ENCODE data around the gene SGSM2. TPM values are rescaled to one million over a fixed set of nuclear protein-coding genes. Genes with fewer than 3 reads are reported as not detected.

Gene SGSM2
- total and polyA plus RNA-seq, 2 of the 13 experiments (the other 11 are each of a cell fraction or from before 2014, with no cell fraction given) = 30.4 to 51.3 TPM

- TF ChIP-seq, protein P1, sequence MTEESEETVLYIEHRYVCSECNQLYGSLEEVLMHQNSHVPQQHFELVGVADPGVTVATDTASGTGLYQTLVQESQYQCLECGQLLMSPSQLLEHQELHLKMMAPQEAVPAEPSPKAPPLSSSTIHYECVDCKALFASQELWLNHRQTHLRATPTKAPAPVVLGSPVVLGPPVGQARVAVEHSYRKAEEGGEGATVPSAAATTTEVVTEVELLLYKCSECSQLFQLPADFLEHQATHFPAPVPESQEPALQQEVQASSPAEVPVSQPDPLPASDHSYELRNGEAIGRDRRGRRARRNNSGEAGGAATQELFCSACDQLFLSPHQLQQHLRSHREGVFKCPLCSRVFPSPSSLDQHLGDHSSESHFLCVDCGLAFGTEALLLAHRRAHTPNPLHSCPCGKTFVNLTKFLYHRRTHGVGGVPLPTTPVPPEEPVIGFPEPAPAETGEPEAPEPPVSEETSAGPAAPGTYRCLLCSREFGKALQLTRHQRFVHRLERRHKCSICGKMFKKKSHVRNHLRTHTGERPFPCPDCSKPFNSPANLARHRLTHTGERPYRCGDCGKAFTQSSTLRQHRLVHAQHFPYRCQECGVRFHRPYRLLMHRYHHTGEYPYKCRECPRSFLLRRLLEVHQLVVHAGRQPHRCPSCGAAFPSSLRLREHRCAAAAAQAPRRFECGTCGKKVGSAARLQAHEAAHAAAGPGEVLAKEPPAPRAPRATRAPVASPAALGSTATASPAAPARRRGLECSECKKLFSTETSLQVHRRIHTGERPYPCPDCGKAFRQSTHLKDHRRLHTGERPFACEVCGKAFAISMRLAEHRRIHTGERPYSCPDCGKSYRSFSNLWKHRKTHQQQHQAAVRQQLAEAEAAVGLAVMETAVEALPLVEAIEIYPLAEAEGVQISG (CRISPR knock-in tag; IDR thresholded peaks at IDR 0.05) = no peak
- TF ChIP-seq SRSF4 (IDR thresholded peaks at IDR 0.05; ENCODE audit: low read depth, low read length, poor library complexity, severe bottlenecking) = peak; percentile 24
- no peak for TF ChIP-seq GPBP1L1 (CRISPR knock-in tag; IDR thresholded peaks at IDR 0.05)
- TF ChIP-seq BRF2 (CRISPR knock-in tag; IDR thresholded peaks at IDR 0.05) = no peak
- no peak for TF ChIP-seq RCOR2 (CRISPR knock-in tag; IDR thresholded peaks at IDR 0.05)
- TF ChIP-seq SPEN (CRISPR knock-in tag; IDR thresholded peaks at IDR 0.05; ENCODE audit: low read depth) = 0 out of 2 replicates have a peak, but pooled peaks have one; percentile 15
These were observed 63.2 kb downstream of the SGSM2 start (continued) for GRCh38 chr17:2400474-2400866.

GRCh38 chr17:2400877-2401425 is 63.6 kb downstream of the SGSM2 start, which contains the start of gene MNT:
MNT (minus strand) TSS chr17:2401060; CDS start chr17:2400712, 348 bp downstream.
- H4K20me1 ChIP-seq (ENCODE audit: insufficient read depth, low read length) = peaks cover 17% of the 10 kb centered on the region
- CTCF ChIA-PET (ENCODE audit: low intra/inter-chr PET ratio, low total read pairs) = no interaction called here
- H3K36me3 ChIP-seq (replicated peaks in 1 of 2; ENCODE audit: control insufficient read depth in 1 of 2, insufficient read depth in 2 of 2, low read length in 2 of 2) = no peaks in the 10 kb centered on the region
- peaks cover 24% of the 10 kb centered on the region for H3K79me2 ChIP-seq (ENCODE audit: insufficient read depth, low read length)
- intact Hi-C loops (cut with micrococcal nuclease; ENCODE audit: unreplicated experiment) = loop anchor here (1.0 to 5.0 kb wide), 3 partner anchors 9 to 64 kb away; partner anchors contain the start of genes SGSM2 and TSR1
- no peaks in the 10 kb centered on the region; a peak in 2 of 5 replicates for H3K27me3 ChIP-seq (ENCODE audit: control insufficient read depth in 1 of 2, insufficient read depth in 2 of 2, low read length in 2 of 2)
- POLR2A ChIA-PET = interaction anchor here (0.8 to 1.7 kb wide), 8 partner anchors 8 to 684 kb away, joined by 3 to 13 read pairs (median 3); partner anchors contain the start of gene TSR1
- ATAC-seq (peak; percentile 10), DNase-seq (ENCODE audit: low spot score) (peak; percentile 86), FAIRE-seq (no peak)
- H3K9ac ChIP-seq (ENCODE audit: insufficient read depth, low read depth, low read length) = peak within 1 kb of the TSS; percentile 98
- no peak within 1 kb of the TSS for H2AFZ ChIP-seq (ENCODE audit: low read length)
- in situ Hi-C loops (cut with HindIII; ENCODE audit: extremely low pct_ligation_motif_present, low pct_unique_long_range_greater_than_20kb) = no loop called here
- H3K9me3 ChIP-seq (ENCODE audit: low read length) = no peaks in the 10 kb centered on the region
- peak within 1 kb of the TSS; percentile 100 for H3K27ac ChIP-seq (ENCODE audit: extremely low read length, insufficient read depth, low read length)
- BruUV-seq (replicated peaks) = no TSS peak
- H3K4me1 ChIP-seq (ENCODE audit: insufficient read depth, low read length) = peaks cover 50% of the 10 kb centered on the region
- 0% methylated on average over 27 of the region's 51 CpGs for WGBS (ENCODE audit: low lambda C conversion rate)
- H3K4me3 ChIP-seq (replicated peaks in 1 of 3; ENCODE audit: insufficient read depth in 1 of 3, low read depth in 2 of 3, low read length in 3 of 3) = peak within 1 kb of the TSS; percentile 77 to 96 (median 87)
- peak within 1 kb of the TSS; percentile 97 for H3K4me2 ChIP-seq (ENCODE audit: low read depth, low read length)
- no peak for TF ChIP-seq CTCF (CRISPR knock-in tag; IDR thresholded peaks at IDR 0.05)
- no peak for TF ChIP-seq MYNN (CRISPR knock-in tag; IDR thresholded peaks at IDR 0.05; ENCODE audit: low read depth)
- 0 out of 2 replicates have a peak, but pooled peaks have one; percentile 2 for TF ChIP-seq ZNF780A (CRISPR knock-in tag; IDR thresholded peaks at IDR 0.05)
- no peak for TF ChIP-seq ZNF775 (CRISPR knock-in tag; IDR thresholded peaks at IDR 0.05; ENCODE audit: borderline replicate concordance)
- TF ChIP-seq PAX8 (CRISPR knock-in tag; IDR thresholded peaks at IDR 0.05; ENCODE audit: borderline replicate concordance) = no peak
- TF ChIP-seq, protein P2, sequence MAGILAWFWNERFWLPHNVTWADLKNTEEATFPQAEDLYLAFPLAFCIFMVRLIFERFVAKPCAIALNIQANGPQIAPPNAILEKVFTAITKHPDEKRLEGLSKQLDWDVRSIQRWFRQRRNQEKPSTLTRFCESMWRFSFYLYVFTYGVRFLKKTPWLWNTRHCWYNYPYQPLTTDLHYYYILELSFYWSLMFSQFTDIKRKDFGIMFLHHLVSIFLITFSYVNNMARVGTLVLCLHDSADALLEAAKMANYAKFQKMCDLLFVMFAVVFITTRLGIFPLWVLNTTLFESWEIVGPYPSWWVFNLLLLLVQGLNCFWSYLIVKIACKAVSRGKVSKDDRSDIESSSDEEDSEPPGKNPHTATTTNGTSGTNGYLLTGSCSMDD (CRISPR knock-in tag; IDR thresholded peaks at IDR 0.05) = no peak

Data from HepG2 (cell line).